ENCODE data around the gene VPS39.

DNA sequence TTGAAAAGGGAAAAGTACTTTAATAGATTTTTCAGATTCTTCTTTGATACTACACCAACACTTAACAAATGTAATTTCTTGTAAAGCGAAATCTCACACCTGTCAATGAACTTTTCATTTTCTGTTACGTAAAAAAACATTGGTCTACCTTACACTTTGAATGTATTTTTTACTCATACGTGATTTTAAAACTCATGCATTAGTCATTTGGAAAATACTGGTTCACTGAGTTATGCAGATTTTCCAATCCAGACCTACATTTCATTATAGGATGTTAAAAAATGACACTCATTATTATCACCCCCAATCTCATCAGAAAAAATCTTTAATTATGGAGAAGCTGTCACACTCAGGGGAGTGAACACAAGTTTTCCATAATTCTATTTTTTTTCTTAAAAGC is 14.7 kb downstream of the VPS39 start:
- TF ChIP-seq POLR2A (IDR thresholded peaks at IDR 0.05; ENCODE audit: low read depth, low read length), result no peak
- TF ChIP-seq, protein P1, sequence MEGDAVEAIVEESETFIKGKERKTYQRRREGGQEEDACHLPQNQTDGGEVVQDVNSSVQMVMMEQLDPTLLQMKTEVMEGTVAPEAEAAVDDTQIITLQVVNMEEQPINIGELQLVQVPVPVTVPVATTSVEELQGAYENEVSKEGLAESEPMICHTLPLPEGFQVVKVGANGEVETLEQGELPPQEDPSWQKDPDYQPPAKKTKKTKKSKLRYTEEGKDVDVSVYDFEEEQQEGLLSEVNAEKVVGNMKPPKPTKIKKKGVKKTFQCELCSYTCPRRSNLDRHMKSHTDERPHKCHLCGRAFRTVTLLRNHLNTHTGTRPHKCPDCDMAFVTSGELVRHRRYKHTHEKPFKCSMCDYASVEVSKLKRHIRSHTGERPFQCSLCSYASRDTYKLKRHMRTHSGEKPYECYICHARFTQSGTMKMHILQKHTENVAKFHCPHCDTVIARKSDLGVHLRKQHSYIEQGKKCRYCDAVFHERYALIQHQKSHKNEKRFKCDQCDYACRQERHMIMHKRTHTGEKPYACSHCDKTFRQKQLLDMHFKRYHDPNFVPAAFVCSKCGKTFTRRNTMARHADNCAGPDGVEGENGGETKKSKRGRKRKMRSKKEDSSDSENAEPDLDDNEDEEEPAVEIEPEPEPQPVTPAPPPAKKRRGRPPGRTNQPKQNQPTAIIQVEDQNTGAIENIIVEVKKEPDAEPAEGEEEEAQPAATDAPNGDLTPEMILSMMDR (IDR thresholded peaks at IDR 0.05; ENCODE audit: extremely low read depth in 1 of 2, insufficient read depth in 1 of 2, low read depth in 1 of 2, low read length in 2 of 2), result no peak
- TF ChIP-seq MAX (IDR thresholded peaks at IDR 0.05; ENCODE audit: insufficient read depth, insufficient read length), result no peak
- TF ChIP-seq EZH2 (IDR thresholded peaks at IDR 0.05; ENCODE audit: borderline replicate concordance, low read depth, low read length, severe bottlenecking), result no peak
- no peak for TF ChIP-seq POLR2AphosphoS5 (IDR thresholded peaks at IDR 0.05; ENCODE audit: insufficient read depth, low read depth, low read length)
- TF ChIP-seq MYC (IDR thresholded peaks at IDR 0.05; ENCODE audit: low read depth, low read length), result no peak
